Spleen (tissue), 7 donors: Measurements from ENCODE around the gene TOB2.

Experiments used
- CTCF ChIP-seq, 11 experiments: fragments of 200-600 bp in 7 of 11; fragments of 450-650 bp in 4 of 11; sonication (generic) in 4 of 11; IDR thresholded peaks in 8 of 11; conservative IDR thresholded peaks in 3 of 11; 1 replicate in 7 of 11; 2 replicates in 4 of 11; pipeline versions ENCODE4 v1.4.0 to v1.8.0; 2016 to 2021; ENCODE audit warnings: antibody characterized with exemption in 11 of 11, inconsistent platforms in 4 of 11, mild to moderate bottlenecking in 1 of 11
- POLR2A ChIP-seq, 3 donors: fragments of 450-650 bp; IDR thresholded peaks; one replicate each; pipeline ENCODE4 v1.5.1; 2017; ENCODE audit warnings: antibody characterized with exemption in 3 of 3, mild to moderate bottlenecking in 1 of 3
- POLR2AphosphoS5 ChIP-seq, 3 donors: sonication (generic); formaldehyde crosslinking; IDR thresholded peaks; one replicate each; pipeline ENCODE4 v1.5.1; 2017; ENCODE audit warnings: antibody characterized with exemption in 3 of 3
- donor health status: DM: no; HTN: no; CAD: no; lungs with moderate emphysema.
- donor health status: DM: no; HTN: no; CAD: no.
- donor health status: DM: no; HTN: no; CAD: no.

- TF ChIP-seq CTCF (IDR thresholded peaks at IDR 0.05 in 8 of 11, conservative IDR thresholded peaks at IDR 0.05 in 3 of 11), result no peak
- no peak for TF ChIP-seq POLR2AphosphoS5 (IDR thresholded peaks at IDR 0.05)
- no peak for TF ChIP-seq POLR2A (IDR thresholded peaks at IDR 0.05)
Observed at GRCh38 chr22:41384128-41384527, 62.5 kb downstream of the TOB2 start.
